Coronary artery (tissue), 2 donors: ENCODE measurements around the gene CFAP299.

Source experiments
- DNase-seq: peaks from one replicate; pipeline ENCODE4 v3.0.0-alpha.2; 2017; ENCODE audit warnings: low spot score
- H3K27ac ChIP-seq, 2 donors: fragments of 200-600 bp; sonication (generic); one replicate each; pipeline ENCODE4 v1.5.1; 2016 to 2019
- H3K4me3 ChIP-seq: fragments of 200-600 bp; sonication (generic); 2 replicates; pipeline ENCODE4 v1.5.1; 2016; ENCODE audit warnings: mild to moderate bottlenecking, moderate library complexity
- TF ChIP-seq, protein P1 (sequence below): fragments of 200-600 bp; sonication (generic); IDR thresholded peaks from one replicate; pipeline ENCODE4 v1.5.1; 2019; ENCODE audit warnings: antibody characterized with exemption

CFAP299 gene

DNA sequence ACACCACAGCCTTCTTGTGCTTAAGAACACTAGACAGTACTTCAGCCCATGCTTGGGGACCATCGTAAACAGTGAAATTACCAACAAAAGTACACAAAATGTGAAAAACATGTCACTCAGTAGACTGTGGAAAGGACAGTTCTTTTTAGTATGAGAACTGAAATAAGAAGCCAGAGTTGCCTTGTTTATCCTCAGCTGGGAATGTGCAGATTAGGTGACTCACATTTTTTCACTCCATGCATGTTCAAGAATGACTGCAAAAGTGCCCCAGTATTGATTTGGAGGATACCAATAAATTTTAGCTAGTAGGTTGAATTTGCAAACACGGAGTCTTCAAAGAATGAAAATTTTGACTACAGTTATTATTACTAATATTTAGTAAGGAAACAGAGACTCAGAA is 671.9 kb downstream of the CFAP299 start:
- Histone ChIP-seq H3K27ac (no peak overlapping the region), H3K4me3 (no peak overlapping the region)
- TF ChIP-seq, protein P1, sequence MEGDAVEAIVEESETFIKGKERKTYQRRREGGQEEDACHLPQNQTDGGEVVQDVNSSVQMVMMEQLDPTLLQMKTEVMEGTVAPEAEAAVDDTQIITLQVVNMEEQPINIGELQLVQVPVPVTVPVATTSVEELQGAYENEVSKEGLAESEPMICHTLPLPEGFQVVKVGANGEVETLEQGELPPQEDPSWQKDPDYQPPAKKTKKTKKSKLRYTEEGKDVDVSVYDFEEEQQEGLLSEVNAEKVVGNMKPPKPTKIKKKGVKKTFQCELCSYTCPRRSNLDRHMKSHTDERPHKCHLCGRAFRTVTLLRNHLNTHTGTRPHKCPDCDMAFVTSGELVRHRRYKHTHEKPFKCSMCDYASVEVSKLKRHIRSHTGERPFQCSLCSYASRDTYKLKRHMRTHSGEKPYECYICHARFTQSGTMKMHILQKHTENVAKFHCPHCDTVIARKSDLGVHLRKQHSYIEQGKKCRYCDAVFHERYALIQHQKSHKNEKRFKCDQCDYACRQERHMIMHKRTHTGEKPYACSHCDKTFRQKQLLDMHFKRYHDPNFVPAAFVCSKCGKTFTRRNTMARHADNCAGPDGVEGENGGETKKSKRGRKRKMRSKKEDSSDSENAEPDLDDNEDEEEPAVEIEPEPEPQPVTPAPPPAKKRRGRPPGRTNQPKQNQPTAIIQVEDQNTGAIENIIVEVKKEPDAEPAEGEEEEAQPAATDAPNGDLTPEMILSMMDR, result no peak
- DNase-seq, result no peak
